ENCODE measurements around the gene NID1.

NID1 gene

DNA sequence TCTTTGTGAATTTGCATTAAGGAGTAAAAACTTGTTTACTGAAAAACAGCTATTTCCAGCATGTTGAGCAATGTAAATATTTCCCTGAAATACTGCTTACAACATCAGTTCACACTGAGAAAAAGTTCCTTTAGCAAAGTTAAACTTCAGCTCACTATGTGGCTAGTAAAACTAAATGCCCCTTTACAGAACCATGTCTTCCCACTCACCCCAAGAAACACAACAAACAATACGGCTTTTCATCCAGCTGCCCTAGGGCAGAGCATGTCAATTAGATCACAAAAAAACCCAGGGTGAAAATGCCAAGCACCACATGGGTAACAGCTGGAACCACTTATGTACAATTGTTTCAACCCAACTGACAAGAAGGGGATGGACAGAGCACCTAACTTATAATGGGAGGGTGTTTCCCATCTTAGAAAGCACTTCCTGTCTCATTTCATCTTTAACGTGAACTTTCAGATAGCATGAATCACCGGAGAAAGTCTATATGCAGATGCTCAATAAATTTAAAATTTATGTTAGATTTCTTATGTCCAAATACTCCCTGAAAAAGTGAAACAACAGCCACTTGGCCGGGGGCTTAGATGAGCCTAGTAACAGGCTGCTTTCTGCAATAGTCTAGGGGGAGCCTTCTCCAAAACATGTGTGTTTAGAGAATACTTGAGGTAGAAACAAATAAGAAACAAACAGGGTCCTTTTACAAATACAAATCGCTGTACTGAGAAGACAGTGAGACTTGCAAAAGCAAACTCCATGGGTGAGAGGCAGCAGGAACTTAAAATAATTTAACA, 6.6 kb downstream of the NID1 start:
- DNase-seq = no peak
- H3K4me1 Mint-ChIP-seq = peaks cover 33% of the 10 kb centered on the region
- H3K27me3 Mint-ChIP-seq (ENCODE audit: low read depth, poor library complexity) = peaks cover under 1% of the 10 kb centered on the region
- TF ChIP-seq CTCF (IDR thresholded peaks at IDR 0.05) = no peak
- peak overlapping the region; percentile 23 for H3K4me3 Mint-ChIP-seq
- H3K9me3 Mint-ChIP-seq = peaks cover 6% of the 10 kb centered on the region
- H3K36me3 Mint-ChIP-seq (ENCODE audit: low read depth) = peaks cover 41% of the 10 kb centered on the region
- peak overlapping the region; percentile 62 for H3K27ac Mint-ChIP-seq

GRCh38 chr1:236057546-236057945, 7.3 kb downstream of the NID1 start:
- Mint-ChIP-seq H3K36me3 (ENCODE audit: low read depth) (peaks cover 44% of the 10 kb centered on the region), H3K27ac (no peak overlapping the region), H3K9me3 (peaks cover 9% of the 10 kb centered on the region), H3K4me1 (peaks cover 40% of the 10 kb centered on the region), H3K4me3 (no peak overlapping the region), H3K27me3 (ENCODE audit: low read depth, poor library complexity) (peaks cover under 1% of the 10 kb centered on the region)
- TF ChIP-seq CTCF (IDR thresholded peaks at IDR 0.05) = no peak
- no peak for DNase-seq

- Mint-ChIP-seq H3K27ac (peak overlapping the region; percentile 20), H3K4me1 (peaks cover 33% of the 10 kb centered on the region), H3K4me3 (peak overlapping the region; percentile 12), H3K9me3 (peaks cover 9% of the 10 kb centered on the region), H3K27me3 (ENCODE audit: low read depth, poor library complexity) (peaks cover 3% of the 10 kb centered on the region), H3K36me3 (ENCODE audit: low read depth) (peaks cover 31% of the 10 kb centered on the region)
- no peak for DNase-seq
- TF ChIP-seq CTCF (IDR thresholded peaks at IDR 0.05) = no peak
Observed at GRCh38 chr1:236052232-236052993, 12.5 kb downstream of the NID1 start.

DNA sequence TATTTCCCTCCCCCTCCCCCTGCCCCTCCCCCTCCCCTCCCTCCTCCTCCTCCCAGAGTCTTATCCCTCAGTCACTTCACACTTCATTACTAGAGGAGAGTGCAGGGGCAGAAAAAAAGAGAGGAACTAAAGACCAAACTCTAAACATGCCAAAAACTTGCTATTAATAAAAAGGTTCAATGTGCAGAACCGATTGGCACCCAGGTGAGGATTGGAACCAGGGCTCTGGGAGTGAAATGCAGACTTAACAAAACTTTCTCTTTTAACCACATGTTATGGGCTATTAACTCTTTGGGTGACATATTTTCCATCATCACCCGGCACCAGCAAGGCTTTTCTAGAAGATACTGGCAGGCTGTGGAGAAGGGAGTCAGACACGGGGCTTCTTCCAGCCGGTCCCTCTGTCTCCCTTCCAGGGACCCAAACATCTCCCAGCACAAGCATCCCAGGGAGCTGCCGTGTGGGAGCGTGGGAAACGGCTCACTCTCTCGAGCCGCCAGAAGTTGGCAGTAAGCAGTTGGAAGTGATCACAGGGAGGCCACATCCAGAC, 13.6 kb downstream of the NID1 start:
- H3K27me3 Mint-ChIP-seq (ENCODE audit: low read depth, poor library complexity) = peaks cover 3% of the 10 kb centered on the region
- peaks cover 33% of the 10 kb centered on the region for H3K36me3 Mint-ChIP-seq (ENCODE audit: low read depth)
- peak overlapping the region; percentile 64 for H3K27ac Mint-ChIP-seq
- H3K4me1 Mint-ChIP-seq = peaks cover 31% of the 10 kb centered on the region
- DNase-seq = peak; percentile 29
- peak overlapping the region; percentile 34 for H3K4me3 Mint-ChIP-seq
- peaks cover 9% of the 10 kb centered on the region for H3K9me3 Mint-ChIP-seq
- TF ChIP-seq CTCF (IDR thresholded peaks at IDR 0.05) = no peak

DNA sequence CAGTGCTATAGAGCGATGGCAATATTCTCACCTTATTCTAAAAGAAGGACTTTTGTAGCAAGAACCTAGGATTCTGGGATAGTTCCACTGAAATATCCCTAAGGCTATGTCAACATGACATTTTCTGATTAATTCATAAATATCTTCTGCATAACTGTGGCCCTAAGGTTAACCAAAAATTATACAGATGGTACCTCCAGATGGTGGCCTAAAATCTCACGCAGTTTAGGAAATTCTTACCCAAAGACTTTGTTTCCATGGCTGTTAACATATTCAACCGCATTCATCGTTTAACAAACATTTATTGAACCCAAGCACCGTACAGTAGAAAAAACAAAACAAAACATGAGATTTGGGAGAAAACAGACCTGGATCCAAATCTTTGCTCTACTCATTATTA, 19.1 kb downstream of the NID1 start:
- Mint-ChIP-seq H3K36me3 (ENCODE audit: low read depth) (peaks cover 61% of the 10 kb centered on the region), H3K9me3 (peaks cover 3% of the 10 kb centered on the region), H3K4me1 (peaks cover 2% of the 10 kb centered on the region), H3K4me3 (no peak overlapping the region), H3K27ac (no peak overlapping the region), H3K27me3 (ENCODE audit: low read depth, poor library complexity) (no peaks in the 10 kb centered on the region)
- no peak for DNase-seq
- no peak for TF ChIP-seq CTCF (IDR thresholded peaks at IDR 0.05)

All from nephron progenitor cell (in vitro differentiated cells).